HG03060 (cell line): ENCODE results near the gene UMAD1.

Experiments
- ATAC-seq: cut with Tn5 transposase; IDR thresholded peaks from one replicate; pipeline ENCODE4 v1.9.1; 2021; ENCODE audit warnings: low read depth, moderate number of reproducible peaks; ENCODE audit not compliant: unreplicated experiment

The UMAD1 gene

GRCh38 chr7:7867846-7868571 is 227.5 kb downstream of the UMAD1 start:
- ATAC-seq = no peak

DNA sequence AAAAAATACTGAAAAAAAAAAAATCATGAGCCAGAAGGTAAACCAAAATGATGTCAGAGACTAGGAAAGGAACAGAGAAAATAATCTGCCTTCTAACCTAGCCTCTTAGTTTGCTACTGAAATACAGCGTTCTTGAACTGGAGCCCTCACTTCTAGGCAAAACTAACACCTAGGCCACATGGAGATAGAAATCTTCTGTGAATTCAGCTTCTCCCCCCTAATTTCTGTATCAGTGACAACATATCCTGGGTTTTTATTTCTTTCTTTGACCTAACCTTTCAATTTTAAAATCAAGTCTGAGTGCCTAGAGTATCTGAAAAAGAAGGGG is 228.0 kb downstream of the UMAD1 start:
- ATAC-seq = no peak

- ATAC-seq = no peak
Measured at GRCh38 chr7:7869036-7869435, 228.5 kb downstream of the UMAD1 start.

- no peak for ATAC-seq
Measured at GRCh38 chr7:7869651-7870050, 229.1 kb downstream of the UMAD1 start.

DNA sequence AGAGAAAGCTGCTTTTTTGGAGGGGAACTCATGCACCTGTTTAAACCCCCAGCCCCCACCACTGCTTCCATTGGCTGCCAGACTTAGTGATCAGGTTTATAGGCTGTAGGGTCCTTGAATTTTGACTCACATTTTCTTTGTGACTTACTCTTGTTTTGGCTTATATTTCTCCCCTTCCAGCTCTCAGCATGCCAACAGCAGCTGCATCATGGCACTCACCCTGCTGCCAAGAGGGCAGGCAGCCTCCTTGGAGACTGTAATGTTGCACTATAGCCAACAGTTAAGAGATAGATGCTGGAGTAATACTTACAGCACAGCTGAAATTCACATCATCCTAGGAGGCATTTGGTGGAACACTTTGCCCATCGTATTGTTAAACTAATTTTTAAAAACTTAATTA is 230.0 kb downstream of the UMAD1 start:
- ATAC-seq = no peak

GRCh38 chr7:7876419-7876818 is 235.9 kb downstream of the UMAD1 start:
- no peak for ATAC-seq

- no peak for ATAC-seq
Measured at GRCh38 chr7:7881581-7881980, 241.0 kb downstream of the UMAD1 start.

DNA sequence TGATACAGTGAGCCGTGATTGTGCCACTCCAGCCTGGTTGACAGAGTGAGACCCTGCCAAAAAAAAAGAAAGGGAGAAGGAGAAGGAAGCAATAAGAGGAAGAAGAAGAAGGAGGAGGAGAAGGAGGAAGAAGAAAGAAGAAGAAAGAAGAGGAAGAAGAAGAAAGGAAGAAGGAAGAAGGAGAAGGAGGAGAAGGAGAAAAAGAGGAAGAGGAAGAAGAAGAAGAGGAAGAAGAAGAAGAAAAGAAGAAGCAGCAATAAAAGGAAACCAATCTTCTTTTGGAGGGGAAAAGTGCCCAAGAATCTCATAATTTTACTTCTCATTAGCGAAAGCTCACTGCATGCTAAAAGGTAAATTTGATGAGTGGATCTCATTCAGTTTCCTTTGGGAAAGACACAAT is 242.3 kb downstream of the UMAD1 start:
- ATAC-seq = no peak

DNA sequence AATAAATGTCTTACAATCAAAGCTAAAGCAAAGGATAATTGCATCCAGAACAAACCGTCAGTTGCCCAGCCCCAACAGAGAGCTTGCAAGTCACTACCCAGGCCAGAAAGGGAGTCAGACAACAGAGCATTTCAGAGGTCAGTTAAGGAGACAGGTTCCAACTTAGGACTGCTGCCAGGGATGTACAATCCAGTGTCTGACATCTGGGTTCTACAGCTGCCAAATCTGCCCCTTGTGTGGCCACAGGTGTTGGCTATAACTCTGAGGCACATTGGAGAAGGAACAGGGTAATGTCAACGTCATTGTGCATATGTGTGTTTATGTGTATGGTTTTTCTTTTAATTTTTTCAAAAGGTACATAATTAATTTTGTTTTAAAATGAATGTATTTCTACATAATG is 242.8 kb downstream of the UMAD1 start:
- no peak for ATAC-seq

GRCh38 chr7:7884855-7885254 is 244.3 kb downstream of the UMAD1 start:
- no peak for ATAC-seq

DNA sequence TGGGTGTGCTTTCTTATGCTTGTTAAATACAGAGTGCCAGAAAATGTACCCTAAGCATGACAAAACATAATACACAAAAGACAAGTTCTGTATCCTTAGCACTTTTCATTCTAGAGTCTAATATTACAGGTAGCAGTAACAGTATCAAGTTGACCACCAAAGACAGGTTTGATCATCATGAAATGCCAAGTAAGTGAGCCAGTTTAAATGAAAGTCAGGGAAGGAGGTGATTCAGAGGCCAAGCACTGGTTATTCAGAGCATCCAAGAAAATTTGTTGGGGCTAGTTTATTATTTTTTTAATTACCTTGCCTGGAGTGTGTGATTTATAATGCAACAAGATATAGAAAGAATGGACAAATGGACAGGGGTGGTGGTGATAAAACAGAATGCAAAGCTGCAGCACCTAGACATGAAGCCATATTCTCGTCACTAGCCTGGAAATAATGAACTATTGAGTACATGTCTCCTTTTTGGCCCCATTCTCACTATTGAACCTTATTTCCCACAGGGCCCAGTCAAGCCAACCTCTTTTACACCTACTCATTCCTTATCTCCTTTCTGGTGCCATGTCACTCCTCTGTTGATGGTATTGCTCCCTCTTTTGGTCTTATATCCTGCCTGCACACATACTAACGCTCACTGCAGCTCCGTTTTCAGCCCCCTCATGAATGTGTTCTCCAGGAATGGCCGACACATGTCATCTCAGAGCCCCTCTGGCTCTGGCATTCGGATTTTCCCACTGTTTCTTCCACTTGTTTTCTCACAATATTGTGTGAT is 249.4 kb downstream of the UMAD1 start:
- ATAC-seq = no peak

GRCh38 chr7:7895004-7895650 is 254.6 kb downstream of the UMAD1 start:
- no peak for ATAC-seq

- ATAC-seq = no peak
Measured at GRCh38 chr7:7895754-7896153, 255.2 kb downstream of the UMAD1 start.

GRCh38 chr7:7897509-7897908 is 257.0 kb downstream of the UMAD1 start:
- no peak for ATAC-seq

DNA sequence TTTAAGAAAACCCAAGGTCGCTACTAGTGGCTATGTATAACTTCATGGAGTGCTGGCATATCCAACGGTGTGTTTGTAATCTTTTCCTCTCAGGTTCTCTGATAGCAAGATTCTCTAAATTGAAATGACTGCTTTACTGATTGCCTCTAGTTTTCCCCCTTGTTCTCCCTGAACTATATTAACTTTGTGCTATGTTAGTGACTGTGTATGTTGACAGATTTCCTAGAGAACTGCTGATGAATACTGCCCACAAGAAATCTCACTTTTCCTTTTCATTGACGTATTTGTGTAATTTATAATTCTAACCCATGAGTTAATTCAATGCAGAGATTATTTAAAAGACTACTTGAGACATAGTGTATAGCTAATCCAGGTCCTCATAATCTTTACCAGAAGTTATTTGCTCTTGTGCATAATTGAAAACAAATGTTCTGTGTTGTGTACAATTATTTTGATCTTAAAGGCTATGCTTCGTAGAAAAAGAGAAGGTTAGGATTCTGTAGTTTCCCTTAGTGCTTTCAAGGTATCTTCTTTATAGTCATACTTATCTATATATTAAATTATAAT is 257.5 kb downstream of the UMAD1 start:
- no peak for ATAC-seq

DNA sequence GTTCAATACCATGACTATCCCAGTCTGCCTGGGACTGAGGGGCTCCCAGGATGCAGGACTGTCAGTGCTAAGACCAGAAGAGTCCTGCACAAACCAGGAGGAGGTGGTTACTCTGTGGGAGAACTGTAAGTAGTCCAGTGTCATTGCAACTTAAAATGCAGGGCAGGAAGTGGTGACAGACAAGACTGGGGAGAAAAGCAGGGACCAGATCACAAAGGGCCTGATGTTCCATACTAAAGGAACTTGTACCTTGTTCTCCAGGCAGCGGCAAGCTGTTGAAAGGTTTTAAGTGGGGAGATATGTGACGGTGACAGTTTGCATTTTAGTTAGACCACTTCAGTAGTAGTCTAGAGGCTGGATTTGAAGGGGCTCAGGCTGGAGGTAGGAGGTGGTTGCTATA is 262.3 kb downstream of the UMAD1 start:
- no peak for ATAC-seq

- ATAC-seq = no peak
Measured at GRCh38 chr7:7907306-7907705, 266.8 kb downstream of the UMAD1 start.

- no peak for ATAC-seq
Measured at GRCh38 chr7:7908622-7909145, 268.1 kb downstream of the UMAD1 start.

- no peak for ATAC-seq
Measured at GRCh38 chr7:7909376-7909775, 268.8 kb downstream of the UMAD1 start.

DNA sequence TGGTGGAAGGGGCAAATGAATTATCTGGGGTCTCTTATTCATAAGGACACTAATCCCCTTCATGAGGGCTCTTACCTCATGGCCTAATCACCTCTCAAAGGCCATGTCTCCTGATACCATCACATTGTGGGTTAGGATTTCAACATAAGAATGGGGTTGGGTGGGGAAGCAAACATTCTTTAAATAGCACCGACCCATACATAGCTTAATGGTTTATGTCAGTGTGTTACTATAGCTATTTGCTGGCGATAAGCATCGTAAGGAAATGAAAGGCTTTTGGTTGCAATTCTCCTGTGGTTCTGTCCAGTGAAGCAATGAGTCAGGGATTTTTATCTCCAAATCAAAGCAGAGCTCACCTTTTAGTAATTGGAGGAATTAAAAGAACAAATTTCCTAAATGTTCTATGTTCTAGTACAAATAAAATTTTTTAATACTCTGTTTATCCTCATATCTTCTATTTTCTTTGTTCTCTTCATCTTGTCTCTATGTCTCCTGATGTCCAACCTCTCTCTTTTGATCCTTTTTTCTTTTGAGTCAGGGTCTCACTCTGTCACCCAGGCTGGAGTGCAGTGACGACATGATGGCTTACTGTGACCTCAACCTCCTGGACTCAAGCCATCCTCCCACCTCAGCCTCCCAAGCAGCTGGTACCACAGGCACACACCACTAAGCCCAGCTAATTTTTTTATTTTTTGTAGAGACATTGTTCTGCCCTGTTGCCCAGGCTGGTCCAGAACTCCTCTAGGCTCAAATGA is 271.0 kb downstream of the UMAD1 start:
- no peak for ATAC-seq
